ENCODE data around the gene PHLDB1. TPM values are rescaled to one million over a fixed set of nuclear protein-coding genes. Genes with fewer than 3 reads are reported as not detected.

The PHLDB1 gene
- total and polyA plus RNA-seq, 2 of the 8 experiments (the other 6 are each of a cell fraction or from before 2014, with no cell fraction given) = 53.9 to 74.8 TPM

DNA sequence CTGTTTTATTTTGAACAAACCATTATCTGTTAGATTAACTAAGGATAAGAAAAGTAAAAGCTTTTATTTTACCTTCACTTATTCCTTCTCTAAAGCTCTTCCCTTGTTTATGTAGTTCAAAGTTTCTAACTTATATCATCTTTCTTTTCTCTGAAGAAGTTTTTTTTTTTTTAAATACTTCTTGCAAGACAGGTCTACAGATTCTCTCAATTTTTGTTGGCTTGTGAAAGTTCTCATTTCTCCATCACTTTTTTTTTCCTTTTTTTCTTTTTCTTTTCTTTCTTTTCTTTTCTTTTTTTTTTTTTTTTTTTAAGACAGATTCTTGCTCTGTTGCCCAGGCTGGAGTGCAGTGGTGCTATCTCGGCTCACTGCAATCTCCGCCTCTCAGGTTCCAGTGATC lies 76.8 kb downstream of the PHLDB1 start:
- Histone ChIP-seq H4K20me1 (replicated peaks in 1 of 2; ENCODE audit: control insufficient read depth in 1 of 2, insufficient read depth in 2 of 2, low read length in 2 of 2) (no peaks in the 10 kb centered on the region), H3K27me3 (replicated peaks in 1 of 4; ENCODE audit: control insufficient read depth in 3 of 4, extremely low read depth in 1 of 4, insufficient read depth in 3 of 4, low read length in 3 of 4) (no peaks in the 10 kb centered on the region), H3K79me2 (ENCODE audit: control insufficient read depth in 1 of 2, insufficient read depth in 2 of 2, low read length in 2 of 2) (no peaks in the 10 kb centered on the region), H2BK120ac (replicated peaks; ENCODE audit: low read depth, low read length) (no peak overlapping the region), H3K56ac (replicated peaks; ENCODE audit: insufficient read length, low read depth, low read length) (no peak overlapping the region), H2AK5ac (ENCODE audit: low read depth, low read length) (no peak overlapping the region), H4K5ac (ENCODE audit: insufficient read length, low read depth, low read length) (no peak overlapping the region), H2BK5ac (ENCODE audit: low read depth, low read length) (no peak overlapping the region), H2BK12ac (ENCODE audit: low read depth, low read length) (no peak overlapping the region), H4K8ac (ENCODE audit: extremely low read depth, insufficient read depth, low read length) (no peak overlapping the region), H3K9me3 (ENCODE audit: insufficient read depth in 2 of 2, low read depth in 1 of 2, low read length in 1 of 2) (no peaks in the 10 kb centered on the region), H3K79me1 (ENCODE audit: low read depth, low read length) (no peaks in the 10 kb centered on the region), H3K18ac (ENCODE audit: extremely low read depth, low read length) (no peak overlapping the region), H3K14ac (ENCODE audit: insufficient read length) (no peak overlapping the region), H2BK20ac (ENCODE audit: low read length) (no peak overlapping the region), H3K4me3 (ENCODE audit: extremely low read depth in 1 of 4, insufficient read depth in 2 of 4, low read depth in 3 of 4, low read length in 4 of 4) (no peak overlapping the region), H3K36me3 (ENCODE audit: control insufficient read depth in 2 of 4, insufficient read depth in 4 of 4, low read length in 3 of 4) (no peaks in the 10 kb centered on the region), H2BK15ac (ENCODE audit: low read length) (no peak overlapping the region), H3K4ac (replicated peaks; ENCODE audit: insufficient read length, low read depth, low read length) (no peak overlapping the region), H3K4me2 (ENCODE audit: insufficient read depth in 1 of 2, low read depth in 2 of 2, low read length in 2 of 2) (no peak overlapping the region), H3K4me1 (replicated peaks in 1 of 4; ENCODE audit: control insufficient read depth in 3 of 4, insufficient read depth in 4 of 4, low read length in 3 of 4) (peaks cover 0 to 4% (median under 1%) of the 10 kb centered on the region in 4 experiments; a peak in 5 of 7 replicates), H3K23me2 (ENCODE audit: low read depth, low read length) (no peaks in the 10 kb centered on the region), H4K91ac (replicated peaks; ENCODE audit: insufficient read length, low read length) (no peak overlapping the region), H3K9ac (replicated peaks in 1 of 4; ENCODE audit: extremely low read depth in 1 of 4, low read depth in 3 of 4, low read length in 3 of 4) (no peak overlapping the region), H2AFZ (ENCODE audit: low read length) (no peak overlapping the region), H3K27ac (ENCODE audit: low read depth, low read length) (no peak overlapping the region), H3K23ac (ENCODE audit: insufficient read length) (no peak overlapping the region)
- ChIA-PET CTCF (ENCODE audit: partially characterized antibody) (no interaction called here), POLR2A (ENCODE audit: partially characterized antibody) (interaction anchor here (0.6 kb wide), 1 partner anchor 16 kb away, joined by 3 read pairs; no protein-coding TSS in a partner anchor)
- FAIRE-seq = no peak
- WGBS, 2 experiments (ENCODE audit: extremely low coverage in 1 of 2, insufficient coverage in 1 of 2, insufficient read length in 1 of 2, insufficient replicate concordance in 2 of 2, low coverage in 1 of 2, low lambda C conversion rate in 2 of 2, missing lambda C conversion rate in 1 of 2) = no CpG with 5 or more reads among the region's 2 CpGs
- no peak for DNase-seq (ENCODE audit: low read depth in 1 of 2, low spot score in 2 of 2)
- TF ChIP-seq BRCA1 (IDR thresholded peaks at IDR 0.05; ENCODE audit: low read depth, low read length) = no peak
- TF ChIP-seq, protein P1, sequence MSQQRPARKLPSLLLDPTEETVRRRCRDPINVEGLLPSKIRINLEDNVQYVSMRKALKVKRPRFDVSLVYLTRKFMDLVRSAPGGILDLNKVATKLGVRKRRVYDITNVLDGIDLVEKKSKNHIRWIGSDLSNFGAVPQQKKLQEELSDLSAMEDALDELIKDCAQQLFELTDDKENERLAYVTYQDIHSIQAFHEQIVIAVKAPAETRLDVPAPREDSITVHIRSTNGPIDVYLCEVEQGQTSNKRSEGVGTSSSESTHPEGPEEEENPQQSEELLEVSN (IDR thresholded peaks at IDR 0.05) = no peak
- TF ChIP-seq ZNF274 (IDR thresholded peaks at IDR 0.05; ENCODE audit: borderline replicate concordance, extremely low read depth, low read length) = no peak
- TF ChIP-seq SIRT6 (IDR thresholded peaks at IDR 0.05; ENCODE audit: low read length) = no peak
- TF ChIP-seq TAF1 (IDR thresholded peaks at IDR 0.05; ENCODE audit: low read depth, low read length) = no peak
- TF ChIP-seq CTBP2 (IDR thresholded peaks at IDR 0.05; ENCODE audit: borderline replicate concordance, insufficient read depth, insufficient read length, low read length) = no peak
- TF ChIP-seq BCL11A (IDR thresholded peaks at IDR 0.05; ENCODE audit: low read depth in 2 of 2, low read length in 2 of 2) = no peak
- no peak for TF ChIP-seq EP300 (IDR thresholded peaks at IDR 0.05; ENCODE audit: borderline replicate concordance in 1 of 2, low read depth in 2 of 2, low read length in 2 of 2)
- no peak for TF ChIP-seq SP4 (IDR thresholded peaks at IDR 0.05; ENCODE audit: low read length)
- TF ChIP-seq, protein P2, sequence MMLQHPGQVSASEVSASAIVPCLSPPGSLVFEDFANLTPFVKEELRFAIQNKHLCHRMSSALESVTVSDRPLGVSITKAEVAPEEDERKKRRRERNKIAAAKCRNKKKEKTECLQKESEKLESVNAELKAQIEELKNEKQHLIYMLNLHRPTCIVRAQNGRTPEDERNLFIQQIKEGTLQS (IDR thresholded peaks at IDR 0.05; ENCODE audit: insufficient read depth, low read depth, low read length) = no peak
- no peak for TF ChIP-seq CEBPB (IDR thresholded peaks at IDR 0.05; ENCODE audit: low read depth, low read length)
- no peak for TF ChIP-seq SP2 (IDR thresholded peaks at IDR 0.05; ENCODE audit: low read length)
- no peak for TF ChIP-seq JUND (IDR thresholded peaks at IDR 0.05; ENCODE audit: low read length)
- TF ChIP-seq BACH1 (IDR thresholded peaks at IDR 0.05; ENCODE audit: low read length) = no peak
- TF ChIP-seq TCF12 (IDR thresholded peaks at IDR 0.05; ENCODE audit: low read depth, low read length) = no peak

Measured in H1 (cell line).